Aorta (tissue), 5 donors: Measurements from ENCODE around the gene GABARAPL2. TPM values are rescaled to one million over a fixed set of nuclear protein-coding genes. Genes with fewer than 3 reads are reported as not detected.
"Not testable (repeated sequence)": the region's sequence is repeated elsewhere in the genome, so short reads cannot be mapped to it uniquely, and the experiment has no call there.

Experiments
- ATAC-seq: fragments of 200-7000 bp; cut with Tn5 transposase; one replicate; pipeline ENCODE4 v1.9.1; 2022; ENCODE audit warnings: moderate library complexity; ENCODE audit not compliant: low FRiP score
- DNase-seq, 2 donors: peaks; one replicate each; pipeline ENCODE4 v3.0.0-alpha.2; 2020
- H3K27ac ChIP-seq, 2 donors: one replicate each; pipeline ENCODE4 v1.5.1; 2013; ENCODE audit warnings: low read length in 2 of 2, mild to moderate bottlenecking in 2 of 2, moderate library complexity in 2 of 2, control low read depth in 1 of 2, inconsistent platforms in 1 of 2, low read depth in 1 of 2
- H3K27me3 ChIP-seq, 2 donors: one replicate each; pipeline ENCODE4 v1.6.1; 2013; ENCODE audit warnings: control low read depth in 1 of 2, low read length in 1 of 2, mild to moderate bottlenecking in 1 of 2, moderate library complexity in 1 of 2; ENCODE audit not compliant: insufficient read depth in 2 of 2, control insufficient read depth in 1 of 2
- H3K36me3 ChIP-seq, 2 donors: one replicate each; pipeline ENCODE4 v1.6.1; 2013; ENCODE audit warnings: control low read depth in 1 of 2, low read length in 1 of 2, mild to moderate bottlenecking in 1 of 2; ENCODE audit not compliant: insufficient read depth in 2 of 2, control insufficient read depth in 1 of 2
- H3K4me1 ChIP-seq, 2 donors: one replicate each; pipeline ENCODE4 v1.6.1; 2013; ENCODE audit warnings: low read length in 2 of 2, control low read depth in 1 of 2, mild to moderate bottlenecking in 1 of 2, moderate library complexity in 1 of 2; ENCODE audit not compliant: insufficient read depth in 2 of 2, control insufficient read depth in 1 of 2
- H3K4me3 ChIP-seq, 2 donors: one replicate each; pipeline ENCODE4 v1.5.1; 2013; ENCODE audit warnings: low read length in 2 of 2, control low read depth in 1 of 2, mild to moderate bottlenecking in 1 of 2
- H3K9me3 ChIP-seq: one replicate; pipeline ENCODE4 v1.6.1; 2013; ENCODE audit warnings: mild to moderate bottlenecking, low read length; ENCODE audit not compliant: control insufficient read depth
- WGBS, 2 donors: extraction: QIAGEN DNeasy Blood & Tissue Kit; methylation state at CpG; one replicate each; pipeline ENCODE4 v1.1.7; 2013; 5-methylcytosine and 5-hydroxymethylcytosine counted together
- intact Hi-C, 2 donors: fragments of 100-400 bp; cut with DNase I; formaldehyde crosslinking; loops; one replicate each; pipeline versions ENCODE4 v1.14.2 to v1.15.0; 2022
- polyA plus RNA-seq, 2 donors: library from polyadenylated mRNA; stranded (reverse); fragments of 200-250 nt; gene quantifications; one replicate each; pipeline ENCODE4 v1.2.3, GENCODE V29; 2013
- total RNA-seq, 2 donors: library from RNA; stranded (reverse); fragmentation: NEBNext Ultra II Directional; extraction: Animal tissue kit (Norgen Biotek cat#: 25700); gene quantifications; one replicate each; pipeline ENCODE4 v1.2.1, GENCODE V29; 2021
- donor health status: healthy with polysubstance abuse.
- donor health status: Bipolar disorder and iron deficiency.
- donor health status: DM: no; HTN: no; CAD: no.
- donor health status: DM: no; HTN: no; CAD: no.
- donor health status: DM: yes; HTN: yes; CAD: no.

GABARAPL2 gene
- total and polyA plus RNA-seq, 4 donors, result 106 to 237 (median 176) TPM

DNA sequence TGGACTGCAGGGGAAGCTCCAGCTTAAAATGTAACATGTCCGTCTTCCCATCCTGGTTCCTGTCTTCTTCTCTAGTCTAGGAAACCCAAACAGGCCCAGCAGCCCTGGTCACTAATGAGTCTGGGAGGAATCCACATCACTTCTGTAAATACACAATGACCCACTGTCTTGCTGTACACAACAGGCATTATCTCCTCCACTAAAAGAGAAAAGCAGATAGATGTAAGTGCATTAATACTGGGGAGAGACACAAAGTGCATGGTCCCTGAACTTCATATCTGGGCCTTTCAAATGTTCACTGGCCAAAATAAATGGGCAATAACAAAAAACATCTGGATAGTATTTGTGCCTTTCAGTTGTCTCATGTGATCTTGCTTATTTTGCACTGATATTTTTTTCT, 20.3 kb upstream of the GABARAPL2 start:
- H3K36me3 ChIP-seq, DNase-seq, H3K4me1 ChIP-seq, H3K27ac ChIP-seq, intact Hi-C loops, H3K27me3 ChIP-seq, H3K9me3 ChIP-seq, H3K4me3 ChIP-seq, ATAC-seq: not testable (repeated sequence)
- no CpG with 5 or more reads among the region's 1 CpG for WGBS, 2 donors

DNA sequence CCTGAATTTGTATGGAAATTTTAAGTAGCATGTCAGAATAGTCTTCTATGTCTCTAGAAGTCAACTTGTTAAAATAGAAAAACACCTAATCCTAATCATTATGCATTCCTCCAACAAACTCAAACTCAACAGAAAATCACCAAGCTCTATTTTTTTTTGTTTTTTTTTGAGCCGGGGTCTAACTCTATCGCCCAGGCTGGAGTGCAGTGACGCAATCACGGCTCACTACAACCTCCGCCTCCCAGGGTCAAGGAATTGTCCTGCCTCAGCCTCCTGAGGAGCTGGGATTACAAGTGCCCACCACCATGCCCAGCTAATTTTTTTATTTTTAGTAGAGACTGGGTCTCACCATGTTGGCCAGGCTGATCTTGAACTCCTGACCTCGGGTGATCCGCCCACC, 19.9 kb upstream of the GABARAPL2 start:
- no peaks in the 10 kb centered on the region for H3K27me3 ChIP-seq
- WGBS, 2 donors, result 94 to 95% methylated on average over 7 of the region's 7 CpGs
- peaks cover 0 to 3% of the 10 kb centered on the region in 2 donors for H3K36me3 ChIP-seq
- ATAC-seq (no peak), DNase-seq (no peak)
- no peak overlapping the region for H3K27ac ChIP-seq
- intact Hi-C loops, result no loop called here
- no peaks in the 10 kb centered on the region for H3K4me1 ChIP-seq
- H3K4me3 ChIP-seq, result no peak overlapping the region
- H3K9me3 ChIP-seq, result no peaks in the 10 kb centered on the region

DNA sequence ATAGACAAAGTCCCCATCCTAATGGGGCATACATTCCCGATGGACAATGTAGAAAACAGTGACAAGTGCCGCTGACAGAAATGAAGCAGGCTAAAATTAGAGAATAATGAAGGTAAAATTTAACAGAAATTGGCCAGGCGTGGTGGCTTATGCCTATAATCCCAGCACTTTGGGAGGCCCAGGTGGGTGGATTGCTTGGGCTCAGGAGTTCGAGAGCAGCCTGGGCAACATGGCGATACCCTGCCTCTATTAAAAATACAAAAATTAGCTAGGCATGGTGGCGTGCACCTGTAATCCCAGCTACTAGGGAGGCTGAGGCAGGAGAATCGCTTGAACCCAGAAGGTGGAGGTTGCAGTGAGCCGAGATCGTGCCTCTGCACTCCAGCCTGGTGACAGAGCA, 17.7 kb upstream of the GABARAPL2 start:
- H3K4me1 ChIP-seq, ATAC-seq, H3K4me3 ChIP-seq, H3K27me3 ChIP-seq, H3K36me3 ChIP-seq, intact Hi-C loops, DNase-seq, H3K27ac ChIP-seq, H3K9me3 ChIP-seq: not testable (repeated sequence)
- WGBS, 2 donors, result 97 to 98% methylated on average over 9 of the region's 9 CpGs

DNA sequence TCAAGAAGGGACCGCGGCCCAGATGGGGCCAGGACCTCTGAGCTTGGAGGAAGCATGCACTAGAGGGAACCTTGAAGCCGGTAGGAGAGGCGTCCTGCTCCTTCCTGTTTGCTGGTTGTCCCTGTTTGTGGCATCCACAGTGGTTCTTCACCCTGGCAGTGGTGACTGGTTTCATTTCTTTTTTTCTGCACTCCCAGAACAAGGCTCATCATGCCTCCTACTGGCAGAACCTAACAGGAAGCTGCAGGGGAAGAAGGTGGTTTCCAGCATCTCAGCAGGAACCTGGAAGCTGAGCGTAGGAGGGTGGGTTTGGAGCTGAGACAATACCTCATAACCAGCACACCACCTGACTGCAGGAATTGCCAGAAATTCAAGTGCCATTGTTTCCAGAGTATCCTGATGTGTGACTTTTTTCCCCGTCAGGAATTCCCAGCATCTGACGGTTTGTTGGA, 15.9 kb upstream of the GABARAPL2 start:
- no peaks in the 10 kb centered on the region for H3K9me3 ChIP-seq
- DNase-seq (peak in 1 of 2 donors; percentile 61), ATAC-seq (peak; percentile 72)
- no peaks in the 10 kb centered on the region for H3K36me3 ChIP-seq
- WGBS, 2 donors, result 86 to 90% methylated on average over 7 of the region's 7 CpGs
- H3K27me3 ChIP-seq, result no peaks in the 10 kb centered on the region
- H3K4me1 ChIP-seq, result no peaks in the 10 kb centered on the region
- H3K4me3 ChIP-seq, result no peak overlapping the region
- no peak overlapping the region for H3K27ac ChIP-seq
- intact Hi-C loops, result no loop called here

DNA sequence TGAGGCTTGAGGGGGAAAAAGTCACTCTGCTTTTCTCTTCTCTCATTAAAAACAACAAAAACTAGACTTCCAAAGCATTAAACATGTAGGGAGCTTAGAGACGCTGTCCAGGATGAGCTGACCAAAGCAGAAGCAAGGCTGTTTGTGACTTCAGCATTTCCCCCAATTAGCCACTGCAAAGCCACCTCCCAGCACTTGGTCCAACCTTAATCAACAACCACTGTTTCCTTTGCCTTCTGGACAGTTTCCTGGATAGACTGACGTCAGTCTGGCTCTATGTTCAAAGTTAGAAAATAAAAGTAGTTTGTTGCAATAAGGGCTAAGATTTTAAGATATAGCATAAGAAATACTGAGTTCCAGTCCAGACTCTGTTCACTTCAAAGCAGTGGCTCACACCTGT, 13.2 kb upstream of the GABARAPL2 start:
- ATAC-seq (no peak), DNase-seq (no peak)
- Histone ChIP-seq H3K9me3 (no peaks in the 10 kb centered on the region), H3K27me3 (no peaks in the 10 kb centered on the region), H3K27ac (no peak overlapping the region), H3K4me1 (no peaks in the 10 kb centered on the region), H3K4me3 (no peak overlapping the region), H3K36me3 (no peaks in the 10 kb centered on the region)
- WGBS, 2 donors, result 26 to 28% methylated on average over 2 of the region's 2 CpGs
- intact Hi-C loops, result no loop called here

DNA sequence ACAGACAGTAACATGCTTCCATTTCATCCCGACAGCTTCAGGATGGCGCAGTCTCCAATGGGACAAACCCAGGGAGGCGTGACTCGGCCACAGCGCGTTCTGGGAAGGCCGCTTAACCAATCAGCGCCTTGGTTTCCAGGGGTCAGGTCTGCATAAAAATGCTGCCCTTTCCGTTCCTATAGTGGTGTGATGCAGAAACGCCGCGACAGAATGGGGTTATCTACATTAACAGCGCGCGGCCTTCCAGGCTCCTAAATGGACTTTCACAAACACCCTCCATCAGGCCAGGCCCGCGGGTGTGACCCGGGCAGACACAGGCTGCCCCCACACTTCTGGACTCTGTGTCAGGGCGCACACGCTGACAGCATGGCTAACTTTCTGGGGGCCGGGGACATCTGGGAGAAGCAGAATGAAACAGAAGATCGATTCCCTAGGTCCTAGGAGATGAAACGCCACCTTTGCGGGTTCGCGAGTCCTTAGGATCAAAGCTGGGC, 10.9 kb upstream of the GABARAPL2 start:
- WGBS, 2 donors, result 0 to 1% methylated on average over 26 of the region's 26 CpGs

DNA sequence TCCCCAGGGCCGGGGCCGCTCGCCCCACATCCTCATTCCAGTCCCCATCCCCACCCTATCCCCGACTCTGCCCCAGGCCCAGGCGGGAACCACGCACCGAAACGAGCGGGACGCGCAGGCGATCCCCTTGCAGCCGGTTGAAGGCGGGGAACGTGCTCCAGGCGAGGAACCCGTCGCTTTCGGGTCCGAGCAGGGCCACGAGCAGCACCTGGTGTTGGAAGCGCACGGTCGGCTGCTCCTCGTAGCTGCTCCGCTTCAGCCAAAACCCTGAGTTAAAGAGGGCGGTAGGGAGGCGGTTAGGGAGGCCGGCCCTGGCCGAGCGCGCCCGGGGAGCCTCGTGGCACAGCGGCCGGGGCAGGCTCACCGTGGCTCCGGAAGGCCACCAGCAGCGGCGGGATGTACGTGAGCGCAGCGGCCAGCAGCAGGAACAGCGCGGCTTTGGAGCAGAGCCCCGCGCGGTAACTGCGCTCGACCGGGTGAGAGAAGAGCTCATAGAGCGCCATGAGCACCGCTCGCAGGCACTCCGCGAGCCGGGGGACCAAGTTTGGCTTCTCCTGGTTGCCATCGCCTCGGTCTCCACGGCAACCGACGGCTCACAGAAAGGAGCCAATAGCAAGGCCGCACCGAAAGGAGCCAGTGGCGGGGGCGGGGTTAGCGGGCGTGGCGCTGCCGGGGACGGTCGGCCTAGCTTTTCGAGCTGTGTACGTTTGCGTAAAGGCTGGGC, 10.3 kb upstream of the GABARAPL2 start, which contains the start of gene TMEM231:
Gene TMEM231, minus strand, starts transcription at position 546 of the 724 bp plus-strand sequence. Its CDS starts 43 bp downstream, at position 503.
- no peaks in the 10 kb centered on the region for H3K4me1 ChIP-seq
- ATAC-seq (peak; percentile 97), DNase-seq (peak; percentile 99)
- peak within 1 kb of the TSS; percentile 45 to 69 for H3K4me3 ChIP-seq
- 0 to 1% methylated on average over 73 to 75 of the region's 75 CpGs for WGBS, 2 donors
- no peaks in the 10 kb centered on the region for H3K9me3 ChIP-seq
- no peaks in the 10 kb centered on the region for H3K27me3 ChIP-seq
- H3K27ac ChIP-seq, result peak within 1 kb of the TSS in 1 of 2 donors; percentile 54
- intact Hi-C loops, result no loop called here
- H3K36me3 ChIP-seq, result no peaks in the 10 kb centered on the region

More for the DNA sequence above, 10.9 kb upstream of the GABARAPL2 start:
- Histone ChIP-seq H3K36me3 (no peaks in the 10 kb centered on the region), H3K27me3 (no peaks in the 10 kb centered on the region), H3K4me1 (no peaks in the 10 kb centered on the region), H3K9me3 (no peaks in the 10 kb centered on the region), H3K27ac (peak overlapping the region in 1 of 2 donors; percentile 54), H3K4me3 (peak overlapping the region; percentile 45 to 69)
- peak; percentile 89 to 92 for DNase-seq
- ATAC-seq, result peak; percentile 90
- intact Hi-C loops, result no loop called here

DNA sequence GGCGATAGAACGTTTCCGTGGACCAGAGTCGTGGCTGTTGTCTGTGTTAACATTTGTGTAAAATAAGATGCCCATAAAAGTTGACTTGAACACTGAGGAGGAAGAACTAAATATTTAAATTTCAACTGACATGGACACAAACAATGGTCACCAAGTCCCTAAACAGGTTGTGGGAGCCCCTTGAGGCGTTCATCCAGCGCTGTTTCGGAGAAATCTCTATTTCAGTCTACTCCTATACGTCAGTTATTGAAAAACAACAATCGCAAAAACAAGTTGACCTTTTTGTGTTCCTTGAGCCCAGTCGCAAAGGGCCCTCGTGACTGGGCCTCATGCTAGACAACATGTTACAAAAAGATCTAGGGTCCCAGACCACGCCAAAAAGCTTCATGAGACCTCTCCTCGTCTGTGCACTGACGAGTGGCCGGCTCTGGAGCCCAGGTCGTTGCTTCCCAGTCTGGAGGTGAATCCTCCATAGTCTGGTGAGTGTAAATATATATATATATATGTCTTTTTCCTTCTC, 9.7 kb upstream of the GABARAPL2 start:
- Histone ChIP-seq H3K4me1 (no peaks in the 10 kb centered on the region), H3K4me3 (no peak overlapping the region), H3K27ac (no peak overlapping the region), H3K36me3 (no peaks in the 10 kb centered on the region), H3K27me3 (no peaks in the 10 kb centered on the region), H3K9me3 (no peaks in the 10 kb centered on the region)
- intact Hi-C loops, result no loop called here
- no peak for ATAC-seq
- DNase-seq, result no peak
- WGBS, 2 donors, result 27 to 28% methylated on average over 16 of the region's 16 CpGs
